ENCODE results near the gene CHD8.
A peak's percentile ranks its signal among the peaks of the same experiment; 100 is the strongest.

The CHD8 gene

GRCh38 chr14:21367582-21368144 lies 88.3 kb downstream of the CHD8 start:
- no peak for DNase-seq

GRCh38 chr14:21356511-21356910 lies 99.4 kb downstream of the CHD8 start:
- DNase-seq, result no peak

GRCh38 chr14:21352587-21352986 lies 103.3 kb downstream of the CHD8 start:
- DNase-seq, result no peak

GRCh38 chr14:21350539-21350938 lies 105.4 kb downstream of the CHD8 start:
- no peak for DNase-seq

- DNase-seq, result no peak
Observed at GRCh38 chr14:21347201-21347600, 108.7 kb downstream of the CHD8 start.

- peak; percentile 29 for DNase-seq
Observed at GRCh38 chr14:21346532-21347135, 109.3 kb downstream of the CHD8 start.

- no peak for DNase-seq
Observed at GRCh38 chr14:21343035-21343794, 112.7 kb downstream of the CHD8 start.

Measured in fibroblast of skin of abdomen (primary cell).